Fibroblast of mammary gland (primary cell): ENCODE data around the gene TBL1X.

Experiments used
- DNase-seq: peaks from one replicate; pipeline ENCODE4 v3.0.0-alpha.2; 2010; ENCODE audit warnings: low read depth
- H3K4me3 ChIP-seq: 2 replicates; pipeline ENCODE4 v1.5.1; 2011; ENCODE audit warnings: low read depth, mild to moderate bottlenecking, low read length, moderate library complexity; ENCODE audit not compliant: control insufficient read depth
- CTCF ChIP-seq: conservative IDR thresholded peaks from 2 replicates; pipeline ENCODE4 v1.5.1; 2011; ENCODE audit warnings: low read depth, low read length, inconsistent platforms; ENCODE audit not compliant: control insufficient read depth, insufficient read depth

The TBL1X gene

DNA sequence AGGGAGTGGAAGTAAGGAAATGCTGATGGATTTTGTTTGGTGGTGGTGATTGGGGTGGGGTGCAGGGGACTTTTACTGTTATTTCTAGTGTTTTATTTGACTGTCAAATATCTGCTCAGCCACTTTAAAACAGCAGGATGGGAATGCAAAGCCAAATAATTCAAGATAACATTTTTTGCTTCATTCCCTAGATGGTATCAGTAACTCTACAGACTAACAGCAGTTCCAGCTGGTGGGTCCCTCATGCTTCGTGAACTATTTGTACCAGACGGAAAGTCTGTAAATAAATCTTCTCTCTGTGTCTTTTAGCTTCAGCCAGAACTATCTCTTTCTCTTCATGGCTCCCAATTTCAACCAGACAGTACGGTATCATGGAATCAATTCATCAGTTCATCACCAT lies 273.3 kb downstream of the TBL1X start:
- no peak for TF ChIP-seq CTCF
- no peak for DNase-seq

DNA sequence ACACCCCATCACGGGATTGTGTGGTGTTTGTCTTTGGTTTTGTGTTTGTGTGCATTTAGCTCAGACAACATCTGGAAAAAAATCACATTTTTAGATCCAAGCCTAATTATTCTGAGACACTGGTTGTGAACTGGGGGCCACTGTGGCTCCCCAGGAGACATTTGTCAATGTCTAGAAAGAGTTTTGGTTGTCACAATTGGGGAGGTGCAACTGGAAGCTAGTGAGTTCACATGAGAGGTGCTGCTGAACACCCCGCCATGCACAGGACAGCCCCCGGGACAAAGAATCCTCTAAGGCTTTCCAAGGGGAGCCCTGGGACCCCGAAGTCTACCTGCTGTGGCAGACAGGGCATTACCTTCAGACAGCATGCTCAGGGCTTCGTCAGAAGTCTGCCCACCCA lies 274.3 kb downstream of the TBL1X start:
- TF ChIP-seq CTCF, result no peak
- H3K4me3 ChIP-seq, result no peak overlapping the region
- DNase-seq, result no peak

More for the DNA sequence above, 273.3 kb downstream of the TBL1X start:
- no peak overlapping the region for H3K4me3 ChIP-seq

GRCh38 chrX:9745417-9746115 lies 280.7 kb downstream of the TBL1X start:
- no peak for TF ChIP-seq CTCF
- no peak for DNase-seq
- H3K4me3 ChIP-seq, result no peak overlapping the region

GRCh38 chrX:9746148-9746888 lies 281.5 kb downstream of the TBL1X start:
- TF ChIP-seq CTCF, result no peak
- DNase-seq, result peak; percentile 19
- no peak overlapping the region for H3K4me3 ChIP-seq

- no peak for TF ChIP-seq CTCF
- no peak for DNase-seq
Observed at GRCh38 chrX:9747644-9748043, 282.8 kb downstream of the TBL1X start.

DNA sequence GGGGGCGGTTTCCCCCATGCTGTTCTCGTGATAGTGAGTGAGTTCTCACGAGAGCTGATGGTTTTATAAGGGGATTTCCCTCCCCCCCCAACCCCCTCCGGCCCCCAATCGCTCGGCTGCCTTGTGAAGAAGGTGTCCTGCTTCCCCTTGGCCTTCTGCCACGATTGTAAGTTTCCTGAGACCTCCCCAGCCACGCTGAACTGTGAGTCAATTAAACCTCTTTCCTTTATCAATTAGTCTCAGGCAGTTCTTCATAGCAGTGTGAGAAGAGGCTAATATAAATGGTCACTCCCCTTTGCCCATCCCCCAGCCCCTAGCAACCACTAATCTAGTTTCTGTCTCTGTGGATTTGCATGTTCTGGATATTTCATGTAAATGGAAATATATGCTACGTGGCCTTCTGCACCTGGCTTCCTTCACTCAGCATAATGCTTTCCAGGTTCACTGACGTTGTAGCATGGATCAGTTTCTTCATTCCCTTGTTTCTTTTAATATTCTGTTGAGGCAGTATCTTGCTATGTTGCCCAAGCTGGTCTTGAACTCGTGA lies 284.4 kb downstream of the TBL1X start:
- no peak for DNase-seq
- H3K4me3 ChIP-seq, result no peak overlapping the region
- TF ChIP-seq CTCF, result no peak

More at GRCh38 chrX:9747644-9748043, 282.8 kb downstream of the TBL1X start:
- H3K4me3 ChIP-seq, result no peak overlapping the region
